Fibroblast of lung (primary cell): Measurements from ENCODE around the gene CTNNA1.

Experiments used
- EZH2 ChIP-seq: IDR thresholded peaks from 2 replicates; pipeline ENCODE4 v1.5.1; 2012; ENCODE audit warnings: low read length, control low read depth, mild to moderate bottlenecking; ENCODE audit errors: missing control alignments
- TF ChIP-seq, protein P1 (sequence below), 2 donors: IDR thresholded peaks in 1 of 2; conservative IDR thresholded peaks in 1 of 2; 1 replicate in 1 of 2; 2 replicates in 1 of 2; pipeline ENCODE4 v1.5.1; 2011 to 2012; ENCODE audit warnings: low read length in 2 of 2, control low read depth in 1 of 2, inconsistent platforms in 1 of 2, low read depth in 1 of 2, mild to moderate bottlenecking in 1 of 2

DNA sequence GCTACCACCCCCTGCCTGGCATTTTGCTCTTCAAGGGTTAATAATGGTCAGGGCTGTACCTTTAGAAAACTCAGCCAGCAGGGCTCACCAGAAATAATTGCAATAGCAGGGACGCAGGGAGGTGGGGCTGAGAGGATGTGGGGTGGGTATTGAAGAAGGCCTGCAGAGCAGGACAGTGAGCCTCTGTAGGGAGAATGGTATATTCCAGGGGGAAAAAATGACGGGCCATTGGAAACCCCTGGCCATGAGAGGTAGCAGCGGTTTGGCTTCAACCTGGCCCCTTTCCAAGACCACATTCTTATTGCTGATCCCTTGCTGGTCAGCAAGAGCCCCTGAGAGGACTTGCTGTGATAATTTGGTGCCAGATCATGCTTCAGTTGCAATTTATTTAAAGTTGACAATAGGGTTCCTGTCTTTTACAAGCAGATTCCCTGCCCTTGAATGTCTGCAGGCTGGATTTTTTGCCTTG, 36.7 kb upstream of the CTNNA1 start:
- TF ChIP-seq, protein P1, sequence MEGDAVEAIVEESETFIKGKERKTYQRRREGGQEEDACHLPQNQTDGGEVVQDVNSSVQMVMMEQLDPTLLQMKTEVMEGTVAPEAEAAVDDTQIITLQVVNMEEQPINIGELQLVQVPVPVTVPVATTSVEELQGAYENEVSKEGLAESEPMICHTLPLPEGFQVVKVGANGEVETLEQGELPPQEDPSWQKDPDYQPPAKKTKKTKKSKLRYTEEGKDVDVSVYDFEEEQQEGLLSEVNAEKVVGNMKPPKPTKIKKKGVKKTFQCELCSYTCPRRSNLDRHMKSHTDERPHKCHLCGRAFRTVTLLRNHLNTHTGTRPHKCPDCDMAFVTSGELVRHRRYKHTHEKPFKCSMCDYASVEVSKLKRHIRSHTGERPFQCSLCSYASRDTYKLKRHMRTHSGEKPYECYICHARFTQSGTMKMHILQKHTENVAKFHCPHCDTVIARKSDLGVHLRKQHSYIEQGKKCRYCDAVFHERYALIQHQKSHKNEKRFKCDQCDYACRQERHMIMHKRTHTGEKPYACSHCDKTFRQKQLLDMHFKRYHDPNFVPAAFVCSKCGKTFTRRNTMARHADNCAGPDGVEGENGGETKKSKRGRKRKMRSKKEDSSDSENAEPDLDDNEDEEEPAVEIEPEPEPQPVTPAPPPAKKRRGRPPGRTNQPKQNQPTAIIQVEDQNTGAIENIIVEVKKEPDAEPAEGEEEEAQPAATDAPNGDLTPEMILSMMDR (conservative IDR thresholded peaks at IDR 0.05 in 1 of 2, IDR thresholded peaks at IDR 0.05 in 1 of 2; ENCODE audit: low read depth in 1 of 2, low read length in 2 of 2), result no peak
- no peak for TF ChIP-seq EZH2
